ENCODE data around the gene TSNAX.

GRCh38 chr1:231592809-231593208, 64.3 kb downstream of the TSNAX start:
- TF ChIP-seq POLR2A (IDR thresholded peaks at IDR 0.05) (no peak), CTCF (IDR thresholded peaks at IDR 0.05) (no peak)

All from adrenal gland (tissue), 5 donors.